Panc1 (cell line): ENCODE results near the gene TRRAP. TPM values are rescaled to one million over a fixed set of nuclear protein-coding genes. Genes with fewer than 3 reads are reported as not detected.

Experiments used
- ATAC-seq: fragments of 200-7000 bp; cut with Tn5 transposase; 2 replicates; pipeline ENCODE4 v1.9.1; 2020; ENCODE audit warnings: mild to moderate bottlenecking, moderate library complexity
- BruUV-seq: library from RNA; stranded (reverse); fragments of 400-500 nt; replicated peaks from 2 replicates; lab custom pipeline; 2021; lab: Mats Ljungman, UMichigan
- CTCF ChIA-PET: fragments of 300-600 bp; sonication (Branson Sonifier 250); formaldehyde crosslinking; loops from one replicate; lab custom pipeline; 2022; ENCODE audit warnings: antibody characterized with exemption; lab: Charles Lee
- POLR2A ChIA-PET: fragments of 300-600 bp; sonication (Branson Sonifier 250); formaldehyde crosslinking; loops from one replicate; lab custom pipeline; 2022; ENCODE audit warnings: antibody characterized with exemption; lab: Charles Lee
- DNase-seq: peaks from one replicate; pipeline ENCODE4 v3.0.0-alpha.2; 2010; ENCODE audit warnings: low read depth, low spot score
- H3K27ac ChIP-seq: 2 replicates; pipeline ENCODE4 v1.5.1; 2011; ENCODE audit warnings: mild to moderate bottlenecking, low read length, inconsistent platforms
- H3K27me3 ChIP-seq: fragments of 200-500 bp; sonication (Bioruptor generic); 2 replicates; pipeline ENCODE4 v1.6.0; 2014; ENCODE audit warnings: low read length, inconsistent platforms; ENCODE audit not compliant: control insufficient read depth, insufficient read depth
- H3K36me3 ChIP-seq: fragments of 200-500 bp; sonication (Bioruptor generic); 2 replicates; pipeline ENCODE4 v1.5.1; 2014; ENCODE audit warnings: inconsistent platforms, mild to moderate bottlenecking, low read length, moderate library complexity; ENCODE audit not compliant: control insufficient read depth, insufficient read depth
- H3K4me1 ChIP-seq: 2 replicates; pipeline ENCODE4 v1.5.1; 2011; ENCODE audit warnings: inconsistent platforms, mild to moderate bottlenecking, low read length, moderate library complexity; ENCODE audit not compliant: control insufficient read depth, insufficient read depth
- H3K4me3 ChIP-seq, 2 experiments: 2 replicates each; pipeline ENCODE4 v1.5.1; 2011 to 2012; ENCODE audit warnings: low read depth in 2 of 2, low read length in 2 of 2, mild to moderate bottlenecking in 2 of 2, inconsistent platforms in 1 of 2, moderate library complexity in 1 of 2
- H3K9me3 ChIP-seq: fragments of 200-500 bp; sonication (Bioruptor generic); 2 replicates; pipeline ENCODE4 v1.5.1; 2014; ENCODE audit warnings: low read depth, mild to moderate bottlenecking, inconsistent platforms, low read length, moderate library complexity; ENCODE audit not compliant: control insufficient read depth, insufficient read depth
- CTCF ChIP-seq: fragments of 450-650 bp; IDR thresholded peaks from 2 replicates; pipeline ENCODE4 v1.5.1; 2017; ENCODE audit warnings: mild to moderate bottlenecking
- POLR2AphosphoS5 ChIP-seq: IDR thresholded peaks from 2 replicates; pipeline ENCODE4 v1.6.1; 2012; ENCODE audit warnings: mild to moderate bottlenecking, low read depth, low read length, moderate library complexity
- REST ChIP-seq, 2 experiments: IDR thresholded peaks; 2 replicates each; pipeline ENCODE4 v1.6.1; 2011 to 2012; ENCODE audit warnings: low read depth in 2 of 2, control low read depth in 1 of 2, low read length in 1 of 2, mild to moderate bottlenecking in 1 of 2, moderate library complexity in 1 of 2; ENCODE audit not compliant: insufficient read depth in 1 of 2
- SIN3A ChIP-seq: IDR thresholded peaks from 2 replicates; pipeline ENCODE4 v1.6.1; 2012; ENCODE audit warnings: low read depth, mild to moderate bottlenecking, low read length, moderate library complexity, borderline replicate concordance; ENCODE audit not compliant: insufficient read depth
- TCF7L2 ChIP-seq: IDR thresholded peaks from 2 replicates; pipeline ENCODE4 v1.6.1; 2011; ENCODE audit warnings: mild to moderate bottlenecking, low read depth, low read length, inconsistent platforms
- in situ Hi-C: cut with HindIII; loops from 2 replicates; pipeline ENCODE4 v1.10.0; 2016; ENCODE audit warnings: low sequenced_read_pairs, low pct_unique_long_range_greater_than_20kb
- intact Hi-C: fragments of 100-400 bp; cut with micrococcal nuclease; formaldehyde crosslinking; loops from one replicate; pipeline ENCODE4 v1.10.0; 2022; ENCODE audit not compliant: unreplicated experiment
- total RNA-seq: library from RNA; stranded (reverse); gene quantifications from one replicate; pipeline ENCODE4 v1.2.1, GENCODE V29; 2021; ENCODE audit not compliant: unreplicated experiment

Gene TRRAP
- total RNA-seq, 1 experiment from 2014 or later: 44.9 TPM

GRCh38 chr7:99032928-99033327 lies 154.6 kb downstream of the TRRAP start:
- no TSS peak for BruUV-seq
- DNase-seq (no peak), ATAC-seq (no peak)
- Histone ChIP-seq H3K36me3 (peaks cover 16% of the 10 kb centered on the region), H3K27me3 (no peaks in the 10 kb centered on the region), H3K4me1 (peaks cover 10% of the 10 kb centered on the region), H3K9me3 (no peaks in the 10 kb centered on the region), H3K4me3 (no peak overlapping the region), H3K27ac (no peak overlapping the region)
- intact Hi-C loops: no loop called here
- in situ Hi-C loops: no loop called here
- ChIA-PET CTCF (no interaction called here), POLR2A (no interaction called here)
- no peak for TF ChIP-seq POLR2AphosphoS5
- TF ChIP-seq SIN3A: no peak
- TF ChIP-seq CTCF: no peak
- no peak for TF ChIP-seq TCF7L2
- TF ChIP-seq REST (IDR thresholded peaks at IDR 0.05; ENCODE audit: insufficient read depth in 1 of 2, low read depth in 2 of 2, low read length in 1 of 2): no peak

GRCh38 chr7:99033765-99034164 lies 155.4 kb downstream of the TRRAP start:
- peaks cover 20% of the 10 kb centered on the region for H3K36me3 ChIP-seq
- ChIA-PET CTCF (no interaction called here), POLR2A (no interaction called here)
- intact Hi-C loops (no loop called here), in situ Hi-C loops (no loop called here)
- DNase-seq (no peak), ATAC-seq (no peak)
- no peaks in the 10 kb centered on the region for H3K27me3 ChIP-seq
- BruUV-seq: no TSS peak
- H3K9me3 ChIP-seq: no peaks in the 10 kb centered on the region
- TF ChIP-seq REST (IDR thresholded peaks at IDR 0.05; ENCODE audit: insufficient read depth in 1 of 2, low read depth in 2 of 2, low read length in 1 of 2): no peak
- TF ChIP-seq POLR2AphosphoS5: no peak; the same call in 1 of the 2 replicates
- no peak for TF ChIP-seq CTCF
- TF ChIP-seq SIN3A: no peak
- no peak for TF ChIP-seq TCF7L2
- no peak overlapping the region for H3K4me3 ChIP-seq
- no peak overlapping the region for H3K27ac ChIP-seq
- peaks cover 10% of the 10 kb centered on the region for H3K4me1 ChIP-seq
